HG03039 (cell line): ENCODE results near the gene THRSP.
"Not testable (repeated sequence)": the region's sequence is repeated elsewhere in the genome, so short reads cannot be mapped to it uniquely, and the experiment has no call there.

Source experiments
- ATAC-seq: cut with Tn5 transposase; IDR thresholded peaks from one replicate; pipeline ENCODE4 v1.9.1; 2021; ENCODE audit warnings: mild to moderate bottlenecking, moderate library complexity; ENCODE audit not compliant: unreplicated experiment

THRSP gene

GRCh38 chr11:78038697-78039313 lies 24.9 kb upstream of the THRSP start:
- no peak for ATAC-seq

- no peak for ATAC-seq
These were observed 24.2 kb upstream of the THRSP start for GRCh38 chr11:78039391-78039918.

- ATAC-seq: no peak
These were observed 23.6 kb upstream of the THRSP start for GRCh38 chr11:78039919-78040671.

- no peak for ATAC-seq
These were observed 22.8 kb upstream of the THRSP start for GRCh38 chr11:78040691-78041379.

GRCh38 chr11:78041380-78041719 lies 22.3 kb upstream of the THRSP start:
- not testable (repeated sequence) for ATAC-seq

- no peak for ATAC-seq
These were observed 21.7 kb upstream of the THRSP start for GRCh38 chr11:78041843-78042440.

GRCh38 chr11:78044706-78045105 lies 19.0 kb upstream of the THRSP start:
- no peak for ATAC-seq

- peak; percentile 53 for ATAC-seq
These were observed 17.7 kb upstream of the THRSP start for GRCh38 chr11:78045851-78046485.

- ATAC-seq: no peak
These were observed 17.2 kb upstream of the THRSP start for GRCh38 chr11:78046486-78046854.

- no peak for ATAC-seq
These were observed 15.1 kb upstream of the THRSP start for GRCh38 chr11:78048561-78048960.

GRCh38 chr11:78049348-78049747 lies 14.3 kb upstream of the THRSP start:
- no peak for ATAC-seq

- no peak for ATAC-seq
These were observed 12.5 kb upstream of the THRSP start for GRCh38 chr11:78050964-78051831.

- ATAC-seq: no peak
These were observed 8.7 kb upstream of the THRSP start for GRCh38 chr11:78054971-78055370.

GRCh38 chr11:78056093-78056492 lies 7.6 kb upstream of the THRSP start:
- no peak for ATAC-seq

GRCh38 chr11:78057462-78058055 lies 6.1 kb upstream of the THRSP start:
- ATAC-seq: no peak

- ATAC-seq: not testable (repeated sequence)
These were observed 3.8 kb upstream of the THRSP start for GRCh38 chr11:78059749-78060328.

GRCh38 chr11:78060533-78060932 lies 3.1 kb upstream of the THRSP start:
- ATAC-seq: no peak

- ATAC-seq: no peak
These were observed 2.4 kb upstream of the THRSP start for GRCh38 chr11:78061088-78061920.
